GOT3 (cell line): ENCODE measurements around the gene ARHGEF19.
"Not testable (repeated sequence)": the region's sequence is repeated elsewhere in the genome, so short reads cannot be mapped to it uniquely, and the experiment has no call there.

Experiments
- DNase-seq: peaks from one replicate; lab custom pipeline; 2025; ENCODE audit warnings: mixed read lengths; lab: John Stamatoyannopoulos, UW

The ARHGEF19 gene

DNA sequence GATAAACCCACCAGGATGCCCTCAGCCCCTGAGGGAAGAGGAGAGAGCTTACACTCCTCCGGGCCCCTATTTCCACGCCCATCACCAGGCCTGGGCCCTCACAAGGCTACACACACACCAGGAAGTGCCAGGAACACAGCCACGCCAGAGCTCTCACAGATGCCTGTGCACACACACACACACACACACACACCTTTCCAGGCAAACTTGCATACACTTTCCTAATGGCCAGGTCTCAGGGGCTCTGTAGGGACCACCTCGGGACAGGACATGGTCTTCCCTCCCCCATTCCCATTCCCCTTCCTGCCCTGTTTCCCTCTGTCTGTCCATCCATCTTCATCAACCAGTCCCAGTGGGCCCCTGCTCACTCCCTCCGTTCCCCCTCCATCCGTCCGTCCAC, 46.9 kb downstream of the ARHGEF19 start:
- DNase-seq: no peak

DNA sequence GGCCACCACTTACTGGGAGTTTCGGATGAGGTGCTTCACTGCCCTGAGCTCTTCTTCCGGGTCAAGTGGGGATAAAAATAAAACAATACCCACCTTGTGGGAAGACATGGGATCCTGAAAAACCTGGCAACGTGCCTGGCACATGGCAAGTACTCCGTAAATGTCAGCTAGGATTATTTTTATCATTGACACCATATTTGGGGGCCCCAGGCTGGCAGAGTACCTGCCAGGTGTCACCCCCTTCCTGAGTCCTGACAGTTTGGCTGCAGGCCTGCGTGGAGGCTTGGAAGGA, 47.4 kb downstream of the ARHGEF19 start:
- DNase-seq: no peak

DNA sequence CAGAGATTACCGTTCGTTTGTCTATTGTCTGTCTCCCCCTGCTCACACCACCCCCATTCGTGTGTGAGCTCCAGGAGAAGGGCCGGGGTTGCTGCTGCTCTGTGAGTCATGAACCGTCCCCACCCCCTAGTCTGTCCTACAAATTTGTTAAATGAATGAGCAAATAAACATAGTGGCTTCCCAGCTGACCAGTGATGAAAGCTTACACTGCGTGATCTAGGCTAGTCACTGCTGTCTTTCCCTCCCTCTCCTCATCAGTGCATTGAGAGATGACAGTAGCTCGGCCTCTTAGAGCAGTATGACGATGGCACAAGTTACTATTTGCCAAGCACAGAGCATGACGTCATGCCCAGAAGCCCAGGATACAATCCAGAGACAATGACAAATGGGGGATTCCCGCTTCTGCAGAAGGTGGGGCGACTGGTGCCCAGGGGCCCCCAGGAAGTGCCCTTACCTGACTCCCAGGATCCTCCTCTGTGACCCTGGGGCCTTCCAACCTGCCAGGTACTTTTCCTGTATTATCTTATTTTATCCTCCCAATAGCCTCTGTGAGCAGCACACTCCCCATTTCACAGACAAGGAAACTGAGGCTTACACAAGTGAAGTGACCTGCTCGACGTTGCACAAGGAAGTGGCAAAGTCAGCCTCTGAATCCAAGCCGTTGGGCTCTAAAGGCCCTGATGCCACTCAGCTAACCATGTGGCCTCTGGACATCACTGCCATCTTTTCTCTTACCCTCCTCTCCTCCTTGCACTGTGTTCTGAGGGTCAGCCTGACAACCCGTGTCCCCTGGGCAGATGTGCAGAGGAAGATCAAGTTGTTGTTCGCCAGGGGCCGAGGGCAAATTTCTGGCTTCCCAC, 48.0 kb downstream of the ARHGEF19 start:
- no peak for DNase-seq

DNA sequence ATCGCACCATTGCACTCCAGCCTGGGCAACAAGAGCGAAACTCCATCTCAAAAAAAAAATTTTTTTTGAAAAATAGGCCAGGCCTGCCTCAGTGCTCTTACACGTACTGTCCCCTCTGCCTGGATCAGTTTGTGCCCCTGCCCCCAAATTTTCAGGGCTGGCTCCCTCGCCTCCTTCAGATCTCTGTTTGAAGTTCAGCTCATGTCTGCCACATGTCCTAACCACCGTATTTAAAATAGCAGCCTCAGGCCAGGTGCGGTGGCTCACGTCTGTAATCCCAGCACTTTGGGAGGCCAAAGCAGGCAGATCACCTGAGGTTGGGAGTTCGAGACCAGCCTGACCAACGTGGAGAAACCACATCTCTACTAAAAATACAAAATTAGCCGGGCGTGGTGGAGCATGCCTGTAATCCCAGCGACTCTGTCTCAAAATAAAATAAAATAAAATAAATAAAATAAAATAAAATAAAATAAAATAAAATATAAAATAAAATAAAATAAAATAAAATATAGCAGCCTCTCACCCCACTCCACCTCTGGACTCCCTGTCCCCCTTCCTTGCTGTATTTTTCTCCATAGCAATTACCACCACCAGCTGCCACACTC, 48.7 kb downstream of the ARHGEF19 start:
- DNase-seq: not testable (repeated sequence)

DNA sequence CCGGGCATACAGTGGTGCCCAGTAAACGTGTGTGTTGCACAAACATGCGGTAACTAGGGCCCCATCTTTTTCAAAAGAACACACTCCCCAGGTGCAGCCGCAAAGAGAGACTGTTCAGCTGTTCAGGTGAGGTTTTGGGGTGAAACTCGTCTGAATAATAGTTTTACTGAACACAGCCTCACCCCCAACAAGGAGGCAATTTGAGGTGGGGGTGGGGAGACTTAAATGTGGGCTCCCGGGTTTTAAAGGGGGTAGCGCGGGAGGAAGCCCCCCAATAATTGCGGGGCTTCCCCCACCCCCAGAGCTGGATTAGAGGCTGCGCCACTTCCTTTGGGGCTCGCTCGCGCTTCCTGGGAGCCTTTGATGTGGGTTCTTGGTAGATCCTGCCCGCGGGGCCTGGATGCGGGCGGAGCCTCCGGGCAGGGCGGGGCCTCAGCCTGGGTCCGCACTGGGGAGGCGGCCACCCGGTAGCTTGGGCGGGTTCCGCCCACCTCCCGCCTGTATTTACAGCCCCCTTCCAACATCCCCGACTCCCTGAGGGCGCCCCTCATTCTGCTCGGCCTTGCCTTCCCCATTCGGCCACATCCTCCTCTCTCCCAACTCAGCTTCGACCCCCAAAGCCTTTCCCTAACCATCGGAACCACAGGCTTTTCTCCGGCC, 50.2 kb downstream of the ARHGEF19 start:
- DNase-seq: no peak

- DNase-seq: no peak
These were observed 50.7 kb downstream of the ARHGEF19 start for GRCh38 chr1:16161717-16162116.

- no peak for DNase-seq
These were observed 53.2 kb downstream of the ARHGEF19 start for GRCh38 chr1:16158993-16159831.

DNA sequence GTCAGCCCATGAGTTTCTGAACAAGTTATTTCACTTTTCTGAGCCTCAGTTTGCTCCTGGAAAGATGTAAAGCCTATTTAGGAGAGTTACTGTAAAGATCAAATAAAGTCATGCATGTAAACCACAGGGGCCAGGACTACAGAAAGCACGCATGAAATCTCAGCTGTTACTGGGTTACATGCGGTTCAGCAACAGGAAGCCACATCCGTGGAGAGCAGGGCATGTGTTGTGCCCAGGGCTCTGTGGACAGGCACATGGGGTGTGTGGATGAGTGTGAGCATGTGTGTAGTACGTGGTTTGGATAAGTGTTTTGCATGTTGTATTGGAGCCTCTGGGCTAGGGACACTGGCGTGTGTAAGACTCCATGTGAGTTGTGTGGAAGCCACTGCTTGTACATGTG, 54.4 kb downstream of the ARHGEF19 start:
- DNase-seq: no peak

GRCh38 chr1:16156848-16157495, 55.5 kb downstream of the ARHGEF19 start:
- DNase-seq: no peak

DNA sequence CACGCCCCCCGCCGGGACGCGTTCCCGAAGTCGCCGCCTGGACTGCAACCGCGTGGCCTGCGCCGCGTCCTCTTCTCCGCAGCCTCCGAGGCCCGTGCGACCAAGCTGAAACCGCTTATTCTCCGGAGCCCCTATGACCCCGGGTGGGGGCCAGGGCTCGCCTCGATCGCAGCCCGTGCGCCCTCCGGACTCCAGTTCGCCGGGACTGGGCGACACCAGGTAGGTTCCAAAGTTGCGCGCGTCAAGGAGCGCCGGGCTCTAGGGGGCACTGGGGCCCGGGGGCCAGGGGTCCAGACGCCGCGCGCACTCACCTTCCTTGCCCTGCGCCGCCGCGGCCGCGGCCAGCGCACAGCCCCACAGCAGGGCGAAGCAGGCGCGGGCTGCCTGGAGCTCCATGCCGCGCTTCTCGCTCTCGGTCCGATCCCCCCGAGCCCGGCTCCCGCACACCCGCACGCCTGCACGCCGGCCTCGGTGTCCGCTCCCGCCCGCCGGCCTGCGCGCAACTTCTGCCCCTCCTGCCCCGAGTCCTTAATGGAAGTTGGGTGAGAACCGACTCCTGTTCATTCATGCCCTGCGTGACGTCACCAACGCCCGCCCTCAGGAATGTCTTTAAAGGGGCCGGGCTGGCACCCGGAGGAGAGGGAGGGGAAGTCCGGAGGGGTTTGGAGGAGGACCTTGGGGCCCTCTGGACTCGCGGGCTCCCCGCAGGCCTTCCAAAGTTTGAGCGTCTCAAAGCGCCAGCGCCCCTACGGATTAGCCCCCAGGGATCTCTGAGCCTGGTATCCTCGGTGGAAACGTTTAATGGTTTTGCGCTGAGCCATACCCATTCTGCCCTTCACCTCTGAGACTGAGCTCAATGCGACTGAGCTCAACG, 56.7 kb downstream of the ARHGEF19 start, which contains the start of gene EPHA2:
Gene EPHA2 (minus strand): TSS at position 533 of the 874 bp plus-strand sequence. CDS start 137 bp downstream, at position 396.
- peak; percentile 30 for DNase-seq

DNA sequence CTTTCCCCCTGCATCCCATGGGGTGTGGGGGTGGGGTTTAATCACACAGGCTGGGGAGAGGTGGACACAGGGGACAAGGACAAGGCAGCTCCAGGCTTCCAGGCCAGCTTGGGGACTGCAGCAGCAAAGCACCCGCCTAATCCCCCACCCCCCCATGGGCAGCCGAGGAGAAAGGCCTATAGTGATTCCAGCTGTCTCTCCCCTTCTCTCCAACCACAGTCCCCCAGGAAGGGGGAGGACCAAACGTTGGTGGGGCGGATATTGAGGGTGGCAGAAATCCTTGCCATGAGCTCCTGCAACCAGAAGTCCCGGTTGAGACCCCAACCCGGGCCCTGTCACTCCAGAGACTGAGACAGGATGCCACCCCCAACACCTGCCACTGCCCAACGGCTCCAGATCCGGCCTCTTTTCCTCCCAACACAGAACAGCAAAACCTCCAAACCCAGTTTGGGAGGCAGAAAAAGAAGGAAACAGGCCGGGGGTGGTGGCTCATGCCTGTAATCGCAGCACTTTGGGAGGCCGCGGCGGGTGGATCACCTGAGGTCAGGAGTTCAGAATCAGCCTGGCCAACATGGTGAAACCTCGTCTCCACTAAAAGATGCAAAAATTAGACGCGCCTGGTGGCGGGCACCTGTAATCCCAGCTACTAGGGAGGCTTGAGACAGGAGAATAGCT, 58.3 kb downstream of the ARHGEF19 start:
- DNase-seq: no peak

DNA sequence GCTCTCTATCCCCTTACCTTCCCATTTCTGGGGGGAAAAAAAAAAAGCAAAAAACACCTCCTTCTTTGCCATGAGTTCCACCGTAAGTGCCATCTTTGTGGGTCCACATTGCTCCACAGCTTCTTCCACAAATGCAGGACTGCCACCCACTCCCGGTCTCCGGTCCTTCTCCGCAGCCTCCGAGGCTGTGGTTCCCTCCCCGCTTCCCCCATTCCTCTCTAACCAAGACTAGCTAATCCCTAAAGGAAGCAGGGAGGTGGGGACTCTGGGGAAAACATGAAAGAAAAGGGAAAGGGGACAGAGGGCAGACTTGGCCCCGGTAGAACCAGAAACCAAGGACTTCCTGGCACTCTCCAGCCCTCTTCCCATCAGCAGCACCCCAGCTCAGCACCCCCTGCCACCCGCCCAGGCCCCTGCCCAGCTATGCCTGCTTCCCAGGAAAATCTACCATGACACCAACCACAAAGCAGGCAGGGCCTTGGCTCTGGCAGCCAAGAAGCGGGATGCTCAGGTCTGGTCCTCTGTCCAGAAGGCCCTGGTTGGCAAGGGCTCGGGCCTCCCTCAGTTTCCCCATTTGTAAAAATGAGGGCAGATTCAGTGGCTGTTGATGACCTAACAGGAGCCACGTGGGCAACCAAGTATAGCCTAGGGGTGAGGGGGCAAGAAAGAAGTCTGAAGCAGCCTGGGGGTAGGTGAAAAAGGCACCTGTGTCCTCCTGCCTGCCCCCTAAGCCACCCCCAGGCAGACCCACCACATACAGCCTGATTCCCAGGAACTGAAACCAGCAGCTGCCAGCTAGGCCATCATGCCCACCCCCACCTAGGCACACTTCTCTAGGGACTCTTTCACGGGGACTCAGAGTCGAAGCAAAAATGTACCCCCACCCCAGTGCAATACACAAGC, 59.1 kb downstream of the ARHGEF19 start:
- no peak for DNase-seq

- no peak for DNase-seq
These were observed 59.9 kb downstream of the ARHGEF19 start for GRCh38 chr1:16152481-16153087.

- DNase-seq: no peak
These were observed 60.5 kb downstream of the ARHGEF19 start for GRCh38 chr1:16151995-16152384.

DNA sequence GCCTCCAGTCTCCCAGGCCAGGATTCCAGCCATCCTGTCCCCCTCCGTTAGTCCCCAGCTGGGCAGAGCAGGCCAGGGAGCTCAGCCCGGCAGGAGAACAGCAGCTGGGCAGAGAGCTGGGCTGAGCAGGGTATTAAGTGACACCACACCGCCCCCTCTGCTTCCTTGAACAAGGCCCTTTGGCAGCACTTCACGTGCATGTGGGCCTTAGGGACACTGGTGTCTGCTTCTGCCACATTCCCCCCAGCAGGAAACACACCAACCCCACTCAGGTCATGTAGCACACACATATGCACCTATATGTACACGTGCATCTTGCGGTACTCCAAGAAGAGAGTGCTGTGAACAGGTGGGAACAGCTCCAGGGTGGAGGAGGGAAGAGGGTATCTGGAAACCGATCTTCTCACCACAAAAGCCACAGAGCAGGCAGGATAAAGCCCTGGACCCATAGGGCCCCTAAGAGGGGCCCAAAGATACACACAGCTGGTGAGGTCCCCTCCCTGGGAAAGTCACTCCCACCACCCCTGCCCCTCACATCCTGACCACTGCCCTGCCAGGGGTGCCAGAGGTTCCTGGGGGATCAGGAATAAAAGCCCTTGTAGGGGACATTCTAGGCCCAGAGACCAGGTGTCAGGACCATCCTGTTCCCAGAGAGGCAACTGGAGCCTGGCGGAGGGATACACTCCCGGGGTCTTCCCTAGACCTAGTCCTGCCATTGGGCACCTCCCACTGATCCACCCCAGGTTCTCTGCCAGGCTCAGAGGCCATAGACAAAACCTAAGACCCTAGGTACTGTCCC, 61.1 kb downstream of the ARHGEF19 start:
- DNase-seq: no peak

DNA sequence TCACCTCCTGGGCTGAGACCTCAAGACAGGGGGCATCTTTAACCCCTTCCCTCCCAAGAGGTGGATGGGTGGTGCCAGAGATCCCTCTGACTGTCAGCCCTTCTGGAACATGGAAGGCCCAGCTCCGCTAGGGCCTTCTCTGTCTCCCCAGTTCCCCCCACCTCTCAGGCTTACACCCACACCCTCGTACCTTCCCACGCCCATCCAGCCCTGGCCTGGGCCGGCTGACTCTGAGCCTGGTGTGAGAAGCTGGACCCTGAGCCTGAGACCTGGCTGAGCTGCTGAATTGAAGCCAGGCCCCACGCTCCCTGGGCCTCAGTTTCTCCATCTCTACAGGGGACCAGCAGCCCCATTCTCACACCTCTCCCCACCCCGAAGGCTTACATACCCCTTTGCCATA, 61.9 kb downstream of the ARHGEF19 start:
- no peak for DNase-seq

DNA sequence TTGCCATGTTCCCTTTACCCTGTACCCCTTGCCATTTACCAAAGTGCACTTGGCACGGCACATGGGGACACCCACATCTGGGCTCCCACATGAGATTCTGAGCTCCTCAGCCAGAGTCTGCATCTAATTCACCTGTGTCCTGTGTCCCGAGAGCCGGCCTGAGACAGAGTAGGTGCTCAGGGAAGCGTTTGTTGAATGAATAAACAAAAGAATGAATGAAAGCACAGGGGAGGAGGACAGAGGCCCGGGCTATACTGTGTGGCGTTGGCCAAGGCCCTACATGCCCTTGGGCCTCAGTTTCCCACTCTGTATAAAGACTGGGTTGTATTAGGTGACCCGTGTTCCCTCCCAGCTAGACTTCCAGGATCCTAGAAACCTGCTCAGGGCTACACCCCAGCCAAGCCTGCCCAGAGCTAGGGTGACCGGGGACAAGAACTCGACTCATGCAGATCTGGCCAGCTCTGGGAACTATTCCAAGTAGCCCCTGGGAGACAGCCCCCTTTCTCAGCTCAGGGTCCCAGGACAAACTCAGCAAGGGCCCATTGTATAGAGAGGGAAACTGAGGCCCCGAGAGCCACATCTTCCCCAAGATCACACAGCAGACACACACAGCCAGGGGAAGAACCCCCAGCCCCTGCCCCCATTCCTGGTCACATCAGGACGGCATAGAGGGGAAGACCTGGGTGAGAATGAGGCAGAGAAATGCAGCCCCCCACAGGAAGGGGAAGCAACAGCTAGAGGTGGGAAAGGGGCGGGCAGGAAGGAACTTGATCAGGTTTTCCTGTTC, 62.6 kb downstream of the ARHGEF19 start:
- DNase-seq: no peak
